Left ventricle myocardium inferior (tissue), 1 donor: ENCODE measurements around the gene REEP2. TPM values are rescaled to one million over a fixed set of nuclear protein-coding genes. Genes with fewer than 3 reads are reported as not detected.

Experiments
- DNase-seq: peaks from one replicate; pipeline ENCODE4 v3.0.0-alpha.2; 2020
- H3K27ac ChIP-seq: fragments of 200-600 bp; replicated peaks from 2 replicates; pipeline ENCODE4 v1.8.0; 2021
- H3K27me3 ChIP-seq: fragments of 200-600 bp; 2 replicates; pipeline ENCODE4 v1.8.0; 2021; ENCODE audit warnings: low read depth
- H3K36me3 ChIP-seq: fragments of 200-600 bp; 2 replicates; pipeline ENCODE4 v1.8.0; 2021
- H3K4me1 ChIP-seq: fragments of 200-600 bp; 2 replicates; pipeline ENCODE4 v1.8.0; 2021
- H3K4me3 ChIP-seq: fragments of 200-600 bp; 2 replicates; pipeline ENCODE4 v1.8.0; 2021; ENCODE audit warnings: mild to moderate bottlenecking, moderate library complexity
- H3K9me3 ChIP-seq: fragments of 200-600 bp; replicated peaks from 2 replicates; pipeline ENCODE4 v1.8.0; 2021
- intact Hi-C: fragments of 100-400 bp; cut with micrococcal nuclease; formaldehyde crosslinking; loops from one replicate; pipeline ENCODE4 v1.11.0; 2022
- total RNA-seq: library from RNA; stranded (reverse); fragmentation: NEBNext Ultra II Directional; extraction: Animal tissue kit (Norgen Biotek cat#: 25700); gene quantifications from one replicate; pipeline ENCODE4 v1.2.1, GENCODE V29; 2021
- TF ChIP-seq, protein P1 (sequence below): fragments of 200-600 bp; IDR thresholded peaks from 2 replicates; pipeline ENCODE4 v1.8.0; 2021; ENCODE audit warnings: antibody characterized with exemption, mild to moderate bottlenecking, borderline replicate concordance
- donor health status: DM: no; HTN: yes; CAD: no; lungs with severe emphysema.

Gene REEP2
- total RNA-seq, 1 donor from 2014 or later, result 6.6 TPM

DNA sequence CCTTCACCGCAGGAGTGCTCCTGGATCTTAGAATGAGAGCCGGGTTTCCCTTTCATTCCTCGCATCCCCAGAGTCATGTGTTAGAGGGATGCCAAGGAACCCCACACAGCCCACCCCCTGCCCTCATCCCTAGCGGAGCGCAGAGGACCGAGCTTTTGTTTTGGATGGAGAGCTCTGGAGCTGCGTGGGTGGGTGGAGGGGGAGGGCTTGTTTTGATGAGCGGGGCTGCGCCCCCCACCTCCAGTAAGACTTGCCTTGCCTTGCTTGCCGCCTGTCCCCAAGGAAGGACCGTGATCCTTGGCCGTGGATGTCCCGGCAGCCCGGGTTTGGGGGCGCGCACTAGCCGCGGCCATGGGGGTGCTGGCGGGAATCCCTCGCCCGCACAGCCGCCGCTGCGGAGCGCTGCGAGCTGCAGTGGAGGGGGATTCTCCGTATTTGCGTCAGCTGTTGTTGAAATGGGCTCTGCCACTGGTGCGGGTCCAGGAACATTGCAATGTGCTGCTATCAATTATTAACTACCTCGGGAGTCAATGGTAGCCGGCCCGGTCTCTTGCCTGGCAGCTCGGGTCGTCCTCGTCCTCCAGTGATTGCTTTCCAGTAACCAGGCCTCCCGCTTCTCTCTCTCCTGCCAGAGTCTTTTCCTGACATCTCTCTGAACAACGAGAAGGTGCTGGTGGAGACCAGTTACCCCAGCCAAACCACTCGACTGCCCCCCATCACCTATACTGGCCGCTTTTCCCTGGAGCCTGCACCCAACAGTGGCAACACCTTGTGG lies 27.5 kb downstream of the REEP2 start:
- TF ChIP-seq, protein P1, sequence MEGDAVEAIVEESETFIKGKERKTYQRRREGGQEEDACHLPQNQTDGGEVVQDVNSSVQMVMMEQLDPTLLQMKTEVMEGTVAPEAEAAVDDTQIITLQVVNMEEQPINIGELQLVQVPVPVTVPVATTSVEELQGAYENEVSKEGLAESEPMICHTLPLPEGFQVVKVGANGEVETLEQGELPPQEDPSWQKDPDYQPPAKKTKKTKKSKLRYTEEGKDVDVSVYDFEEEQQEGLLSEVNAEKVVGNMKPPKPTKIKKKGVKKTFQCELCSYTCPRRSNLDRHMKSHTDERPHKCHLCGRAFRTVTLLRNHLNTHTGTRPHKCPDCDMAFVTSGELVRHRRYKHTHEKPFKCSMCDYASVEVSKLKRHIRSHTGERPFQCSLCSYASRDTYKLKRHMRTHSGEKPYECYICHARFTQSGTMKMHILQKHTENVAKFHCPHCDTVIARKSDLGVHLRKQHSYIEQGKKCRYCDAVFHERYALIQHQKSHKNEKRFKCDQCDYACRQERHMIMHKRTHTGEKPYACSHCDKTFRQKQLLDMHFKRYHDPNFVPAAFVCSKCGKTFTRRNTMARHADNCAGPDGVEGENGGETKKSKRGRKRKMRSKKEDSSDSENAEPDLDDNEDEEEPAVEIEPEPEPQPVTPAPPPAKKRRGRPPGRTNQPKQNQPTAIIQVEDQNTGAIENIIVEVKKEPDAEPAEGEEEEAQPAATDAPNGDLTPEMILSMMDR, result no peak
- Histone ChIP-seq H3K27ac (peak overlapping the region; percentile 99), H3K27me3 (no peaks in the 10 kb centered on the region), H3K36me3 (no peaks in the 10 kb centered on the region), H3K4me1 (peaks cover 51% of the 10 kb centered on the region), H3K4me3 (peak overlapping the region; percentile 91), H3K9me3 (no peaks in the 10 kb centered on the region)
- no peak for DNase-seq
- intact Hi-C loops, result no loop called here

DNA sequence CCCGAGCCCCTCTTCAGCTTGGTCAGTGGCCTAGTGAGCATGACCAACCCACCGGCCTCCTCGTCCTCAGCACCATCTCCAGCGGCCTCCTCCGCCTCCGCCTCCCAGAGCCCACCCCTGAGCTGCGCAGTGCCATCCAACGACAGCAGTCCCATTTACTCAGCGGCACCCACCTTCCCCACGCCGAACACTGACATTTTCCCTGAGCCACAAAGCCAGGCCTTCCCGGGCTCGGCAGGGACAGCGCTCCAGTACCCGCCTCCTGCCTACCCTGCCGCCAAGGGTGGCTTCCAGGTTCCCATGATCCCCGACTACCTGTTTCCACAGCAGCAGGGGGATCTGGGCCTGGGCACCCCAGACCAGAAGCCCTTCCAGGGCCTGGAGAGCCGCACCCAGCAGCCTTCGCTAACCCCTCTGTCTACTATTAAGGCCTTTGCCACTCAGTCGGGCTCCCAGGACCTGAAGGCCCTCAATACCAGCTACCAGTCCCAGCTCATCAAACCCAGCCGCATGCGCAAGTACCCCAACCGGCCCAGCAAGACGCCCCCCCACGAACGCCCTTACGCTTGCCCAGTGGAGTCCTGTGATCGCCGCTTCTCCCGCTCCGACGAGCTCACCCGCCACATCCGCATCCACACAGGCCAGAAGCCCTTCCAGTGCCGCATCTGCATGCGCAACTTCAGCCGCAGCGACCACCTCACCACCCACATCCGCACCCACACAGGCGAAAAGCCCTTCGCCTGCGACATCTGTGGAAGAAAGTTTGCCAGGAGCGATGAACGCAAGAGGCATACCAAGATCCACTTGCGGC lies 28.2 kb downstream of the REEP2 start:
- Histone ChIP-seq H3K27me3 (no peaks in the 10 kb centered on the region), H3K27ac (no peak overlapping the region), H3K4me1 (peaks cover 44% of the 10 kb centered on the region), H3K9me3 (no peaks in the 10 kb centered on the region), H3K36me3 (no peaks in the 10 kb centered on the region), H3K4me3 (peak overlapping the region; percentile 91)
- no peak for DNase-seq
- TF ChIP-seq, protein P1, result no peak
- intact Hi-C loops, result no loop called here

DNA sequence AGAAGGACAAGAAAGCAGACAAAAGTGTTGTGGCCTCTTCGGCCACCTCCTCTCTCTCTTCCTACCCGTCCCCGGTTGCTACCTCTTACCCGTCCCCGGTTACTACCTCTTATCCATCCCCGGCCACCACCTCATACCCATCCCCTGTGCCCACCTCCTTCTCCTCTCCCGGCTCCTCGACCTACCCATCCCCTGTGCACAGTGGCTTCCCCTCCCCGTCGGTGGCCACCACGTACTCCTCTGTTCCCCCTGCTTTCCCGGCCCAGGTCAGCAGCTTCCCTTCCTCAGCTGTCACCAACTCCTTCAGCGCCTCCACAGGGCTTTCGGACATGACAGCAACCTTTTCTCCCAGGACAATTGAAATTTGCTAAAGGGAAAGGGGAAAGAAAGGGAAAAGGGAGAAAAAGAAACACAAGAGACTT lies 28.9 kb downstream of the REEP2 start:
- no peaks in the 10 kb centered on the region for H3K9me3 ChIP-seq
- no peaks in the 10 kb centered on the region for H3K36me3 ChIP-seq
- peaks cover 44% of the 10 kb centered on the region for H3K4me1 ChIP-seq
- intact Hi-C loops, result no loop called here
- peak overlapping the region; percentile 91 for H3K4me3 ChIP-seq
- TF ChIP-seq, protein P1, result no peak
- no peaks in the 10 kb centered on the region for H3K27me3 ChIP-seq
- no peak overlapping the region for H3K27ac ChIP-seq
- DNase-seq, result no peak

DNA sequence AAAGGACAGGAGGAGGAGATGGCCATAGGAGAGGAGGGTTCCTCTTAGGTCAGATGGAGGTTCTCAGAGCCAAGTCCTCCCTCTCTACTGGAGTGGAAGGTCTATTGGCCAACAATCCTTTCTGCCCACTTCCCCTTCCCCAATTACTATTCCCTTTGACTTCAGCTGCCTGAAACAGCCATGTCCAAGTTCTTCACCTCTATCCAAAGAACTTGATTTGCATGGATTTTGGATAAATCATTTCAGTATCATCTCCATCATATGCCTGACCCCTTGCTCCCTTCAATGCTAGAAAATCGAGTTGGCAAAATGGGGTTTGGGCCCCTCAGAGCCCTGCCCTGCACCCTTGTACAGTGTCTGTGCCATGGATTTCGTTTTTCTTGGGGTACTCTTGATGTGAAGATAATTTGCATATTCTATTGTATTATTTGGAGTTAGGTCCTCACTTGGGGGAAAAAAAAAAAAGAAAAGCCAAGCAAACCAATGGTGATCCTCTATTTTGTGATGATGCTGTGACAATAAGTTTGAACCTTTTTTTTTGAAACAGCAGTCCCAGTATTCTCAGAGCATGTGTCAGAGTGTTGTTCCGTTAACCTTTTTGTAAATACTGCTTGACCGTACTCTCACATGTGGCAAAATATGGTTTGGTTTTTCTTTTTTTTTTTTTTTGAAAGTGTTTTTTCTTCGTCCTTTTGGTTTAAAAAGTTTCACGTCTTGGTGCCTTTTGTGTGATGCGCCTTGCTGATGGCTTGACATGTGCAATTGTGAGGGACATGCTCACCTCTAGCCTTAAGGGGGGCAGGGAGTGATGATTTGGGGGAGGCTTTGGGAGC lies 29.5 kb downstream of the REEP2 start:
- H3K4me3 ChIP-seq, result peak overlapping the region; percentile 91
- no peak overlapping the region for H3K27ac ChIP-seq
- intact Hi-C loops, result no loop called here

More for the DNA sequence above, 29.5 kb downstream of the REEP2 start:
- no peaks in the 10 kb centered on the region for H3K36me3 ChIP-seq
- H3K9me3 ChIP-seq, result no peaks in the 10 kb centered on the region
- no peak for DNase-seq
- TF ChIP-seq, protein P1, result no peak
- no peaks in the 10 kb centered on the region for H3K27me3 ChIP-seq
- H3K4me1 ChIP-seq, result peaks cover 40% of the 10 kb centered on the region
